ENCODE data around the gene RAI14.
A peak's percentile ranks its signal among the peaks of the same experiment; 100 is the strongest.

Gene RAI14

DNA sequence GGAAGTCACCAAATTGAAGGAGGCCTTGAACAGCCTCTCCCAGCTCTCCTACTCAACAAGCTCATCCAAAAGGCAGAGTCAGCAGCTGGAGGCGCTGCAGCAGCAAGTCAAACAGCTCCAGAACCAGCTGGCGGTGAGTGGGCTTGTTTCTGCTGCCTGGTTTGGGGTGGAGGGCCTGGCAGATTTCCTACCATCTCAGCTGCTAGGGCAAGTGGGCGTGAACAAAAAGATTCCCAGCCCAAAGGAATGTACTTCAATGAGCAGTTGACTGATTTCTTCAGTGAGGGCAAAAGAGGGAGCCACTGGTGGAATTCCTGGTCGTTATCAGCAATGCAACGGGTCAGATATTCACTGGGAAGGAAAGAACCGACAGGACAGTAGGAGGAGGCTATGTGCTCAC lies 170.2 kb downstream of the RAI14 start:
- no peak overlapping the region for H3K27ac ChIP-seq
- no peak for TF ChIP-seq CTCF (conservative IDR thresholded peaks at IDR 0.05)

- H3K27ac ChIP-seq = no peak overlapping the region
- no peak for TF ChIP-seq CTCF (conservative IDR thresholded peaks at IDR 0.05)
Measured at GRCh38 chr5:34827588-34828506, 171.7 kb downstream of the RAI14 start.

GRCh38 chr5:34830827-34831226 lies 174.7 kb downstream of the RAI14 start:
- H3K27ac ChIP-seq = peak overlapping the region; percentile 87

DNA sequence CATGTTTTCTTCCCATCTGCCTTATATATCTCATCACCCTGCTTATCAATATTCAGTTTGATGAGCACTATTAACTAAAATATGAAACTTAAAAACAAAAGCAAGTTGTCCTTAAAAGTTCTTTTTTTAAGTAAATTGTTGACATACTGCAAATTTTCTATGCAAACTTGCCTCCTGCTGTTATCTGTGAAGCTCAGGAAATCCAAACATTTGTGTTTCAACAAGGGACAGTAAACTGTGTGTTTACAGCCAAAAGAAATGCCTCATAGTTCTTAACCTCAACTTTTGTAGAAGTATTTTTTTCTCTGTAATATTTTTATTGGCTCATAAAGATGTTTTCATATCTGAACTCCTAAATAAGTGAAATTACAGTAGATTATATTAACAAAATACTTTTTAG lies 175.2 kb downstream of the RAI14 start:
- peak overlapping the region; percentile 87 for H3K27ac ChIP-seq
- no peak for TF ChIP-seq CTCF (conservative IDR thresholded peaks at IDR 0.05)

DNA sequence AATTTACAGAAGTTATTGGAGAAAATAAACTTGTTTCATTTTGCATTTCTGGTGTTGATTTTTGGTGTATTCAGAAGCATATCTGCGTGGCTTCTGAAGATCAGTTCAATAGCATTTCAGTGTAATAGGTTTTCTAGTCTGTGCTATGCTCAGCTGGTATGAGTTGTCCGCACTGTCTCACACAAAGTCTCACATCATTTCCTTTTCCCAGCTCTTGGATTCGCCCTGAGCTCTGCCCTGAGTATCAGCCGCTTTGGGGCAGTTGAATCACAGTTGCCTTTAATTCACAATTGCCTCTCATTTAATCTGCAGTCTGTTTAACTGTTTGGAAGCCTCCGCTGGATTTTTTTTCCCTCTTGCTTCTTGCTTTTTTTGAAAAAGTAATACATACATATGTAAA lies 176.4 kb downstream of the RAI14 start:
- peak overlapping the region; percentile 87 for H3K27ac ChIP-seq
- TF ChIP-seq CTCF (conservative IDR thresholded peaks at IDR 0.05) = no peak

DNA sequence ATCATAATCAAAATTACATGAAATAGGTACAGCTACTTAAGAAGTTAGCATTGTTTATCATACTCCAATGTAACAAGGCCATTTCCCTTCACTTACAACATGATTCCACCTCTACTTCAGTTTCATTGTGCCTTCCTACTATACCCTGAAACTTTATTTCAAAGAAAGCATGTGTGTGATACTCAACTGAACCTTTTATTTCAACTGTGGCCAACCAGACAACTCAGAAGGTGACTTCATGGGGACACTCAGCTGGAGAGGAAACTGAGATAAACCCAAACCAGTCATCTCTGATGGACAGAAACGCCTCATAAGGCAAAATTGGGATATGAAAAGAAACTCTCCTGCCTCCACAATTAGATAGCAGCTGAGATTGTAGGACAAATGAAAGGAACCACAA lies 177.0 kb downstream of the RAI14 start:
- no peak for TF ChIP-seq CTCF (conservative IDR thresholded peaks at IDR 0.05)
- H3K27ac ChIP-seq = peak overlapping the region; percentile 87

DNA sequence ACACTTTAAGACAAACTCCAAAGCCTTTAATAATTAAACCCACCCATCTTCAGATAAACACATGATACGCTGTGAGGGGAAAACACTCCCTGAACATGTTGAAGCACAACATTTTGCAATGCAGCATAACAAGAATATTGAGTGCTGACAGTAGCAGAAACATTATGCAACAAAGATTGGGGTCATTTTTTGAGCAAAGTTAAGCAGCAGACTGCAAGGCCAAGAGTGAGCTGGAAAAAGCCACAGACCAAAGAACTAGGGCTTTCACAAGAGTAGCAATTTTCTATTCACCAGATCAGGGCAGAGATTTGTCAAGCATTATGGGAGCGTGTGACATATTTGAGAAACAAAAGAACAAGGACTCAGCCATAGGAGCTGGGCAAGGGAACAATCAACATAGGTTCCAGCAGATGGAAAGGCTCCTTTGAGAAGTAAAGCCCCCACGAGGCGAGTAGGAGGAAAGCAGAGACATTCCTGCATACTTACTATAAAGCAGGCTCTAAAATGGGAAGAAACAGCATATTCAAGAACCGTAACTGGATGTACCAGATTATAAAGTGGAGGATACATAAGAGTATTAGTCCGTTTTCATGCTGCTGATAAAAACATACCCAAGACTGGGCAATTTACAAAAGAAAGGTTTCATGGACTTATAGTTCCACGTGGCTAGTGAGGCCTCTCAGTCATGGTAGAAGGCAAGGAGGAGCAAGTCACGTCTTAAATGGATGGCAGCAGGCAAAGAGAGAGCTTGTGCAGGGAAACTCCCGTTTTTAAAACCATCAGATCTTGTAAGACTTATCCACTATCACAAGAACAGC lies 178.1 kb downstream of the RAI14 start:
- H3K27ac ChIP-seq = no peak overlapping the region; the same call in 1 of the 2 replicates

More for the DNA sequence above, 178.1 kb downstream of the RAI14 start:
- TF ChIP-seq CTCF (conservative IDR thresholded peaks at IDR 0.05) = no peak

All from VCaP (cell line).